ENCODE results near the gene RPH3AL.

The RPH3AL gene

DNA sequence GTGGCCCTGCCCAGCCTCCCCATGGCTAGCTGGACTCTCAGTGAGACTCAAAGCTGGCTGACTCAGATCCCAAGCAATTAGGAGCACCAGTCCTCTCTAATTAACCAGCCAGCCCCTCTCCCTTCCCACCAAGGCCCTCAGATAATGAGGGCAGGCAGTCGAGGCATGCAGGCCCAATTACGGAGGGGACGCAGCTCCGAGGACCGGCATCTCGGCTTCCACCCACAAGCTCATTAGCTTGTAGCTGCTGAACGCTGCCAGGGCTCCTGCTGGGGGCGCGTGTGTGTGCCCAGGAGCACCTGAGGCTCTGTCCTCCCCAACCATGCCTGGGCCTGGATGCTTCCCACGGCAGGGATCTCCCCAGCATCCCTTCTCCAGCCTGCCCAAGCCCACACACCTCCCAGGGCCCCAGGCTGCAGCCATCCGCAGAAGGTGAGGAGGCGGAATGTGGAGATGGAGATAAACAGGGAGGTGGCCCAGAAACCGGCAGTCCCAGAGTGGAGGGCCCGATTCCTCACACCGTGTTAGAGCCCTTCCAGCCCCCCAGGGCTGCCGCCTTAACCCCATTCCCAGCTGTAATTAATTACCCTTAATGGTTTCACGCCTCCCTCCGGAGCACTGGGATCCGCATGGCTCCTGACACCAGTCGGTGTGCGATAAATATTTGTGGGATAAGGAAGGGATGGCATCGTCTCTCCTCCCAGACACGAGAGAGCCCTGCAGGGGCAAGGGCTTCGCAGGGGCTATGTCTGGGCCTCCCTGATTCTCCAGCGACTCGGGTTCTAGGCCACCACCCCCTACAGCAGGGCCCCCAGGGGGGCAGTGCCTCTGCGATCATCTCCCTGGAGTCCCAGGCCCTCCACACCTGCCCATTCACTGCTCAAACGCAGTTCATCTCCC, 42.2 kb downstream of the RPH3AL start:
- Histone ChIP-seq H3K4me1 (ENCODE audit: control insufficient read depth in 2 of 2, insufficient read depth in 1 of 2, low read depth in 1 of 2, low read length in 2 of 2) (peaks cover 21 to 49% of the 10 kb centered on the region in 2 donors), H3K9me3 (replicated peaks in 1 of 2; ENCODE audit: control insufficient read depth in 2 of 2, insufficient read depth in 1 of 2, low read depth in 1 of 2, low read length in 2 of 2) (peaks cover 0 to 3% of the 10 kb centered on the region in 2 donors), H3K27ac (replicated peaks; ENCODE audit: low read length) (peak overlapping the region; percentile 95), H3K9ac (ENCODE audit: low read depth, low read length, poor library complexity) (no peak overlapping the region), H3K36me3 (replicated peaks in 1 of 2; ENCODE audit: control insufficient read depth in 2 of 2, insufficient read depth in 2 of 2, low read length in 2 of 2) (peaks cover 0 to 4% of the 10 kb centered on the region in 2 donors), H3K14ac (ENCODE audit: low read length) (no peak overlapping the region), H4K8ac (ENCODE audit: low read depth, low read length) (no peak overlapping the region), H2BK120ac (ENCODE audit: low read depth, low read length) (peak overlapping the region; percentile 3), H4K91ac (ENCODE audit: low read depth, low read length, poor library complexity) (no peak overlapping the region), H2BK15ac (ENCODE audit: low read length) (no peak overlapping the region), H2AK5ac (ENCODE audit: low read depth, low read length) (peak overlapping the region; percentile 26), H3K4me3 (ENCODE audit: low read length in 2 of 2) (no peak overlapping the region), H3K4ac (ENCODE audit: low read length) (no peak overlapping the region), H3K23ac (ENCODE audit: low read depth, low read length, poor library complexity) (no peak overlapping the region), H3K79me1 (ENCODE audit: low read depth, low read length) (no peaks in the 10 kb centered on the region), H2AFZ (ENCODE audit: low read length) (no peak overlapping the region), H3K27me3 (ENCODE audit: control insufficient read depth in 3 of 3, insufficient read depth in 3 of 3, low read depth in 1 of 3, low read length in 3 of 3) (no peaks in the 10 kb centered on the region), H3K4me2 (ENCODE audit: insufficient read depth, low read length, poor library complexity, severe bottlenecking) (no peak overlapping the region), H3K18ac (ENCODE audit: low read length) (peak overlapping the region; percentile 91), H2BK12ac (ENCODE audit: low read length) (no peak overlapping the region), H2BK5ac (ENCODE audit: low read length) (no peak overlapping the region)
- peak; percentile 89 for DNase-seq (ENCODE audit: low spot score)
- WGBS, 2 donors (ENCODE audit: extremely low coverage in 2 of 2, insufficient read length in 2 of 2, insufficient replicate concordance in 1 of 2): no CpG with 5 or more reads among the region's 28 CpGs

DNA sequence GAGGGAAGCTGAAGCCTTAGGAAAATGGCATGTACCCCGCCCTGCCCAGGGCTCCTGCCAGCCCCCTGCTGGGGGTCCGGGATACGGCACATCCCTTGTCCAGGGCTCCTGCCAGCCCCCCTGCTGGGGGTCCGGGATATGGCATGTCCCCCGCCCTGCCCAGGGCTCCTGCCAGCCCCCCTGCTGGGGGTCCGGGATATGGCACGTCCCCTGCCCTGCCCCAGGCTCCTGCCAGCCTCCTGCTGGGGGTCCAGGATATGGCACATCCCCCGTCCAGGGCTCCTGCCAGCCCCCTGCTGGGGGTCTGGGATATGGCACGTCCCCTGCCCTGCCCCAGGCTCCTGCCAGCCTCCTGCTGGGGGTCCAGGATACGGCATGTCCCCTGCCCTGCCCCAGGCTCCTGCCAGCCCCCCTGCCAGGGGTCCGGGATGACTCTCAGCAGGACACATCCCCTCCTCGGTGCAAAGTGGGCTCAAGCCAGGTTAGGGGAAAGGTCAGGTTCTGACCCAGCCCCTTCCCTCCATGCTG, 43.2 kb downstream of the RPH3AL start:
- no peak overlapping the region for H2BK120ac ChIP-seq (ENCODE audit: low read depth, low read length)
- peaks cover 0 to 1% of the 10 kb centered on the region in 2 donors for H3K36me3 ChIP-seq (replicated peaks in 1 of 2; ENCODE audit: control insufficient read depth in 2 of 2, insufficient read depth in 2 of 2, low read length in 2 of 2)
- H3K27ac ChIP-seq (replicated peaks; ENCODE audit: low read length): peak overlapping the region; percentile 95
- H4K8ac ChIP-seq (ENCODE audit: low read depth, low read length): no peak overlapping the region
- no peak overlapping the region for H3K23ac ChIP-seq (ENCODE audit: low read depth, low read length, poor library complexity)
- no peak overlapping the region for H3K4me2 ChIP-seq (ENCODE audit: insufficient read depth, low read length, poor library complexity, severe bottlenecking)
- no peaks in the 10 kb centered on the region for H3K79me1 ChIP-seq (ENCODE audit: low read depth, low read length)
- no peak overlapping the region for H4K91ac ChIP-seq (ENCODE audit: low read depth, low read length, poor library complexity)
- no peaks in the 10 kb centered on the region for H3K9me3 ChIP-seq (replicated peaks in 1 of 2; ENCODE audit: control insufficient read depth in 2 of 2, insufficient read depth in 1 of 2, low read depth in 1 of 2, low read length in 2 of 2)
- no CpG with 5 or more reads among the region's 12 CpGs for WGBS, 2 donors (ENCODE audit: extremely low coverage in 2 of 2, insufficient read length in 2 of 2, insufficient replicate concordance in 1 of 2)
- DNase-seq (ENCODE audit: low spot score): peak; percentile 68
- H2AK5ac ChIP-seq (ENCODE audit: low read depth, low read length): peak overlapping the region; percentile 79
- no peak overlapping the region for H3K9ac ChIP-seq (ENCODE audit: low read depth, low read length, poor library complexity)
- H3K18ac ChIP-seq (ENCODE audit: low read length): peak overlapping the region; percentile 83
- H3K4me1 ChIP-seq (ENCODE audit: control insufficient read depth in 2 of 2, insufficient read depth in 1 of 2, low read depth in 1 of 2, low read length in 2 of 2): peaks cover 23 to 53% of the 10 kb centered on the region in 2 donors
- H3K4me3 ChIP-seq (ENCODE audit: low read length in 2 of 2): no peak overlapping the region
- H3K14ac ChIP-seq (ENCODE audit: low read length): no peak overlapping the region
- no peak overlapping the region for H2BK12ac ChIP-seq (ENCODE audit: low read length)
- no peak overlapping the region for H2AFZ ChIP-seq (ENCODE audit: low read length)
- no peak overlapping the region for H3K4ac ChIP-seq (ENCODE audit: low read length)
- H2BK5ac ChIP-seq (ENCODE audit: low read length): no peak overlapping the region
- no peak overlapping the region for H2BK15ac ChIP-seq (ENCODE audit: low read length)
- no peaks in the 10 kb centered on the region for H3K27me3 ChIP-seq (ENCODE audit: control insufficient read depth in 3 of 3, insufficient read depth in 3 of 3, low read depth in 1 of 3, low read length in 3 of 3)

DNA sequence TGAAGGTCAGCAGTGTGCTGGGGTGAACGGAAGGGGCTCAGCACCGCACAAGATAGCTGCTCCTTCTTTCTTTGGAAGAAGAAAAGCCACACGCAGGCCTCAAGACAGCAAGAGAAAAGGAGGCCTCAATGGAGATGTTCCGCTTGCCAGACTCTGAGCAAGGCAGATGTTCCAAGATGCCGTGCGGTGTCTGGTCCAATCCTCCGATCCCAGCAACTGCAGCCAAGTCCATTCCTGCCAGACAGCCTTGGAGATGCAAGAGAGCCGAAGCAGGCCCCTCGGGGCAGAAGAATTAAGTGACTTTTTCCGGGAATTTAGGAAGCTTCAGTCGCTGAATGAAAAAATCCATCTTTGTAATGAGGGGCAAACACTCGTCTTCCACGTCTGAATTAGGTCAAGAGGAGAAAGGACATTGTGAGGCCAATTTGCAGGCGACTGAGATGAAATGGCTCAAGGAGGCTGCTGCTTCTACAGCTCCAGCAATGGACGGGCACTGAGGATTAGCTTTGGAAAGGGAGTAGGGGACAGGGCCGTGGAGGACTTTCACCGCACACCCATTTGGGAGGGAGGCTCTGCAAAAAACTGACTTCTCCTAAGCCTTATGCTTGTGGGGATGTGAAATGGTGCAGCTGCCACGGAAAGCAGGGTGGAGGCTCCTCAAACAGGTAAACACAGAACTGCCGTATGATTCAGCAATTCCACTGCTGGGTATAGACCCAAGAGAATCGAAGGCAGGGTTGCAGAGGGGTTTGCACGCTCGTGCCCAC, 44.7 kb downstream of the RPH3AL start:
- no peak overlapping the region for H4K8ac ChIP-seq (ENCODE audit: low read depth, low read length)
- H2BK120ac ChIP-seq (ENCODE audit: low read depth, low read length): no peak overlapping the region
- H2BK5ac ChIP-seq (ENCODE audit: low read length): peak overlapping the region; percentile 19
- no peak overlapping the region for H3K9ac ChIP-seq (ENCODE audit: low read depth, low read length, poor library complexity)
- H3K79me1 ChIP-seq (ENCODE audit: low read depth, low read length): no peaks in the 10 kb centered on the region
- H3K23ac ChIP-seq (ENCODE audit: low read depth, low read length, poor library complexity): no peak overlapping the region
- no CpG with 5 or more reads among the region's 22 CpGs for WGBS, 2 donors (ENCODE audit: extremely low coverage in 2 of 2, insufficient read length in 2 of 2, insufficient replicate concordance in 1 of 2)
- peak overlapping the region; percentile 74 for H2AFZ ChIP-seq (ENCODE audit: low read length)
- no peak overlapping the region for H4K91ac ChIP-seq (ENCODE audit: low read depth, low read length, poor library complexity)
- no peaks in the 10 kb centered on the region for H3K9me3 ChIP-seq (replicated peaks in 1 of 2; ENCODE audit: control insufficient read depth in 2 of 2, insufficient read depth in 1 of 2, low read depth in 1 of 2, low read length in 2 of 2)
- H3K4me2 ChIP-seq (ENCODE audit: insufficient read depth, low read length, poor library complexity, severe bottlenecking): no peak overlapping the region
- no peaks in the 10 kb centered on the region for H3K36me3 ChIP-seq (replicated peaks in 1 of 2; ENCODE audit: control insufficient read depth in 2 of 2, insufficient read depth in 2 of 2, low read length in 2 of 2)
- H3K4ac ChIP-seq (ENCODE audit: low read length): no peak overlapping the region
- no peak for DNase-seq (ENCODE audit: low spot score)
- peak overlapping the region; percentile 90 for H2BK15ac ChIP-seq (ENCODE audit: low read length)
- H3K4me3 ChIP-seq (ENCODE audit: low read length in 2 of 2): peak overlapping the region in 1 of 2 donors; percentile 23
- no peak overlapping the region for H3K27ac ChIP-seq (replicated peaks; ENCODE audit: low read length)
- peak overlapping the region; percentile 50 for H3K18ac ChIP-seq (ENCODE audit: low read length)
- no peaks in the 10 kb centered on the region for H3K27me3 ChIP-seq (ENCODE audit: control insufficient read depth in 3 of 3, insufficient read depth in 3 of 3, low read depth in 1 of 3, low read length in 3 of 3)
- no peak overlapping the region for H2AK5ac ChIP-seq (ENCODE audit: low read depth, low read length)
- peaks cover 27 to 57% of the 10 kb centered on the region in 2 donors for H3K4me1 ChIP-seq (ENCODE audit: control insufficient read depth in 2 of 2, insufficient read depth in 1 of 2, low read depth in 1 of 2, low read length in 2 of 2)
- H2BK12ac ChIP-seq (ENCODE audit: low read length): peak overlapping the region; percentile 36
- H3K14ac ChIP-seq (ENCODE audit: low read length): no peak overlapping the region
